ENCODE measurements around the gene ASPG.

The ASPG gene

GRCh38 chr14:104161602-104162367, 76.3 kb downstream of the ASPG start:
- DNase-seq (ENCODE audit: low read depth in 2 of 2): no peak

GRCh38 chr14:104162495-104162894, 77.0 kb downstream of the ASPG start:
- no peak for DNase-seq (ENCODE audit: low read depth in 2 of 2)

- DNase-seq (ENCODE audit: low read depth in 2 of 2): no peak
Measured at GRCh38 chr14:104163541-104163940, 78.0 kb downstream of the ASPG start.

GRCh38 chr14:104164041-104164440, 78.5 kb downstream of the ASPG start:
- no peak for DNase-seq (ENCODE audit: low read depth in 2 of 2)

- DNase-seq (ENCODE audit: low read depth in 2 of 2): no peak
Measured at GRCh38 chr14:104164512-104164911, 79.0 kb downstream of the ASPG start.
